ENCODE measurements around the gene RRP1B. TPM values are rescaled to one million over a fixed set of nuclear protein-coding genes. Genes with fewer than 3 reads are reported as not detected.

Gene RRP1B
- total RNA-seq, 1 donor: 17.4 TPM

DNA sequence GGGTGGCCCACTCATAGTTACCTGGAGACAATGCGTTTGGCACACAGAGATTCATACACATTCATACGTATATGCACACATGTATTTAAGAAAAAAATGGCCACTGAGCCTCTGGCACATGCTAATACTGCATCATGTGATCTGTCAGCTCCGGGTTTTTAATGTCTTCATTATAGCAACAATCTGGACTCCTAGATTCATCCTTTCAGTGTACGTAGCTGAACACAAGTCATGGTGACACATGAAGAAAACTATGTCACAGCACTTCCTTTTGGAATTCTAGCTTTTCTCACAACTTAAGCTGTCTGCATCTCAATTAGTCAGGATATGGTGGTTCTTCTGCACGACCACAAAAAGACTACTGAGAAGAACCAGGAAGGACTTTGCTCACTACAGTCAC, 24.7 kb upstream of the RRP1B start:
- Histone ChIP-seq H3K4me2 (ENCODE audit: insufficient read depth, low read length) (no peak overlapping the region), H3K27me3 (ENCODE audit: insufficient read depth, low read length) (no peaks in the 10 kb centered on the region), H4K20me1 (ENCODE audit: insufficient read depth, low read length) (no peaks in the 10 kb centered on the region), H3K27ac (ENCODE audit: low read depth, low read length) (no peak overlapping the region), H3K79me2 (ENCODE audit: insufficient read depth, low read length) (no peaks in the 10 kb centered on the region), H2AFZ (ENCODE audit: low read length) (peak overlapping the region; percentile 13), H3K4me1 (ENCODE audit: insufficient read depth, low read length) (no peaks in the 10 kb centered on the region), H3K9me3 (ENCODE audit: low read depth, low read length) (no peaks in the 10 kb centered on the region), H3K36me3 (ENCODE audit: insufficient read depth, low read length) (no peaks in the 10 kb centered on the region), H3K4me3 (ENCODE audit: insufficient read depth, low read length) (no peak overlapping the region)
- DNase-seq (ENCODE audit: insufficient read length, low spot score, missing footprints): peak; percentile 66
- TF ChIP-seq, protein P1, sequence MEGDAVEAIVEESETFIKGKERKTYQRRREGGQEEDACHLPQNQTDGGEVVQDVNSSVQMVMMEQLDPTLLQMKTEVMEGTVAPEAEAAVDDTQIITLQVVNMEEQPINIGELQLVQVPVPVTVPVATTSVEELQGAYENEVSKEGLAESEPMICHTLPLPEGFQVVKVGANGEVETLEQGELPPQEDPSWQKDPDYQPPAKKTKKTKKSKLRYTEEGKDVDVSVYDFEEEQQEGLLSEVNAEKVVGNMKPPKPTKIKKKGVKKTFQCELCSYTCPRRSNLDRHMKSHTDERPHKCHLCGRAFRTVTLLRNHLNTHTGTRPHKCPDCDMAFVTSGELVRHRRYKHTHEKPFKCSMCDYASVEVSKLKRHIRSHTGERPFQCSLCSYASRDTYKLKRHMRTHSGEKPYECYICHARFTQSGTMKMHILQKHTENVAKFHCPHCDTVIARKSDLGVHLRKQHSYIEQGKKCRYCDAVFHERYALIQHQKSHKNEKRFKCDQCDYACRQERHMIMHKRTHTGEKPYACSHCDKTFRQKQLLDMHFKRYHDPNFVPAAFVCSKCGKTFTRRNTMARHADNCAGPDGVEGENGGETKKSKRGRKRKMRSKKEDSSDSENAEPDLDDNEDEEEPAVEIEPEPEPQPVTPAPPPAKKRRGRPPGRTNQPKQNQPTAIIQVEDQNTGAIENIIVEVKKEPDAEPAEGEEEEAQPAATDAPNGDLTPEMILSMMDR (IDR thresholded peaks at IDR 0.05; ENCODE audit: extremely low read depth, low read depth, low read length): no peak

DNA sequence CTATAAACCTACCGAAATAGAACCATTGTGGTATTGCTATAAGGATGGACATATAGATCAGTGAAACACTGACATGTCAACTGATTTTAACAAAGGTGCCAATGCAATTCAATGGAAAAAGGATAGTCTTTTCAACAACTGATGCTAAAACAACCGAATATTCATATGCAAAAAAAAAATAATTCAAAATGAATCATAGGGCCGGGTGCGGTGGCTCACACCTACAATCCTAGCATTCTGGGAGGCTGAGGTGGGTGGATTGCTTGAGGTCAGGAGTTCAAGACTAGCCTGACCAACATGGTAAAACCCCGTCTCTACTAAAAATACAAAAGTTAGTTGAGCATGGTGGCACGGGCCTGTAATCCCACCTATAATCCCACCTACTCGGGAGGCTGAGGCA, 23.9 kb upstream of the RRP1B start:
- H3K79me2 ChIP-seq (ENCODE audit: insufficient read depth, low read length): no peaks in the 10 kb centered on the region
- no peak overlapping the region for H3K4me3 ChIP-seq (ENCODE audit: insufficient read depth, low read length)
- no peak for DNase-seq (ENCODE audit: insufficient read length, low spot score, missing footprints)
- no peaks in the 10 kb centered on the region for H3K9me3 ChIP-seq (ENCODE audit: low read depth, low read length)
- no peak overlapping the region for H3K27ac ChIP-seq (ENCODE audit: low read depth, low read length)
- no peak overlapping the region for H2AFZ ChIP-seq (ENCODE audit: low read length)
- H4K20me1 ChIP-seq (ENCODE audit: insufficient read depth, low read length): no peaks in the 10 kb centered on the region
- H3K4me1 ChIP-seq (ENCODE audit: insufficient read depth, low read length): peaks cover 6% of the 10 kb centered on the region
- no peaks in the 10 kb centered on the region for H3K27me3 ChIP-seq (ENCODE audit: insufficient read depth, low read length)
- H3K4me2 ChIP-seq (ENCODE audit: insufficient read depth, low read length): no peak overlapping the region
- TF ChIP-seq, protein P1 (IDR thresholded peaks at IDR 0.05; ENCODE audit: extremely low read depth, low read depth, low read length): no peak
- H3K36me3 ChIP-seq (ENCODE audit: insufficient read depth, low read length): no peaks in the 10 kb centered on the region

DNA sequence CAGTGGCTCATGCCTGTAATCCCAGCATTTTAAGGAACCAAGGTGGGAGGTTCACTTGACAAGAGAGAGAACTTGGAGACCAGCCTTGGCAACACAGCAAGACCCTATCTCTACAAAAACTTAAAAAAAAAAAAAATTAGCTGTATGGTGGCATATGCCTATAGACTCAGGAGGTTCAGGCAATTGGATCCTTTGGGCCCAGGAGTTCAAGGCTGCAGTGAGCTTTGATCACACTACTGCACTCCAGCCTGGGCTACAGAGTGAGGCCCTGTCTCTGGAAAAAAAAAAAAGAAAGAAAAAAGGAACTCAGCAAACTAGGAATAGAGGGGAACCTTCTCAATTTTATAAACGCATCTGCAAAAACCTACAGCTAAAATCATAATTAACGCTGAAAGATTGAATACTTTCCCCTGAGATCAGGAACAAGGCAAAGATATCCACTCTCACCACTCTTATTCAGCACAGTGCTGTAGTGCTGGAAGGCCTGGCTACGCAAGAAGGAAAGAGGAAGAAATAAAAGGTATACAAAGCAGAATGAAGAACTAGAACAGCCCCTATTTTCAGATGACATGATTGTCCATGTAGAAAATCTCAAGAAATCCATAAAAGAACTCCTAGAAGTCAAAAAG, 21.7 kb upstream of the RRP1B start:
- H4K20me1 ChIP-seq (ENCODE audit: insufficient read depth, low read length): no peaks in the 10 kb centered on the region
- H3K9me3 ChIP-seq (ENCODE audit: low read depth, low read length): no peaks in the 10 kb centered on the region
- no peak overlapping the region for H3K4me2 ChIP-seq (ENCODE audit: insufficient read depth, low read length)
- H3K27ac ChIP-seq (ENCODE audit: low read depth, low read length): no peak overlapping the region
- H3K79me2 ChIP-seq (ENCODE audit: insufficient read depth, low read length): no peaks in the 10 kb centered on the region
- H3K4me3 ChIP-seq (ENCODE audit: insufficient read depth, low read length): no peak overlapping the region
- no peak for DNase-seq (ENCODE audit: insufficient read length, low spot score, missing footprints)
- peaks cover 6% of the 10 kb centered on the region for H3K4me1 ChIP-seq (ENCODE audit: insufficient read depth, low read length)
- no peaks in the 10 kb centered on the region for H3K36me3 ChIP-seq (ENCODE audit: insufficient read depth, low read length)
- no peaks in the 10 kb centered on the region for H3K27me3 ChIP-seq (ENCODE audit: insufficient read depth, low read length)
- TF ChIP-seq, protein P1 (IDR thresholded peaks at IDR 0.05; ENCODE audit: extremely low read depth, low read depth, low read length): no peak
- H2AFZ ChIP-seq (ENCODE audit: low read length): no peak overlapping the region

DNA sequence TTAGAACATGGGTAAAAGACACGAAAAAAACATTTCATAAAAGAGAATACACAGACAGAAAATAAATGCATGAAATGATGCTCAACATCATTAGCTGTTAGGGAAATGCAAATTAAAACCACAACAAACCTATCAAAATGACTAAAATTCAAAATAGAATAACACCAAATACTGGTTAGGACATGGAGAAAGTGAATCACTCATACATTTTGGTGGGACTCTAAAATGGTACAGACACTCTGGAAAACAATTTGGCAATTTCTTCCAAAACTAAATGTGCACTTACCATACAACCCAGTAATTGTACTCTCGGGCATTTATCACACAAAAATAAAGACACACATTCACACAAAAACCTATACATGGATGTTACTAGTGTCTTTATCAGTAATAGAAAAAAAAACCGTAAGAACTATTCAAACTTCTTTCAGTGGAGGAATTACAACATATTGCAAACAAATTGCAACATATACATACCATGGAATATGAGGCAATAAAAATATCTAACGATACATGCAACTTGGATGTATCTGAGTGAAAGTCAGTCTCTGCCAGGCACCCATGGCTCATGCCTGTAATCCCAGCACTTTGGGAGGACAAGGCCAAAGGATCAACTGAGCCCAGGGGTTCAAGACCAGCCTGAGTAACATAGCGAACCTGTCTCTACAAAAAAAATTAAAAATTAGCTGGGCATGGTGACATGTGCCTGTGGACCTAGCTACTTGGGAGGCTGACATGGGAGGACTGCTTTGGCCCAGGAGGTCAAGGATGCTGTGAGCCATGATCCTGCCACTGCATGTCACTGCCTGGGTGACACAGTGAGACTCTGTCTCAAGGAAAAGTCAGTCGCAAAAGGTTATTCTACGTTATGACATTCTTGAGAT, 19.6 kb upstream of the RRP1B start:
- Histone ChIP-seq H3K9me3 (ENCODE audit: low read depth, low read length) (no peaks in the 10 kb centered on the region), H4K20me1 (ENCODE audit: insufficient read depth, low read length) (no peaks in the 10 kb centered on the region), H3K27ac (ENCODE audit: low read depth, low read length) (peak overlapping the region; percentile 9), H3K36me3 (ENCODE audit: insufficient read depth, low read length) (no peaks in the 10 kb centered on the region), H3K4me2 (ENCODE audit: insufficient read depth, low read length) (no peak overlapping the region), H3K79me2 (ENCODE audit: insufficient read depth, low read length) (no peaks in the 10 kb centered on the region), H3K27me3 (ENCODE audit: insufficient read depth, low read length) (no peaks in the 10 kb centered on the region), H3K4me1 (ENCODE audit: insufficient read depth, low read length) (peaks cover 13% of the 10 kb centered on the region), H2AFZ (ENCODE audit: low read length) (no peak overlapping the region), H3K4me3 (ENCODE audit: insufficient read depth, low read length) (no peak overlapping the region)
- no peak for DNase-seq (ENCODE audit: insufficient read length, low spot score, missing footprints)
- TF ChIP-seq, protein P1 (IDR thresholded peaks at IDR 0.05; ENCODE audit: extremely low read depth, low read depth, low read length): no peak
